ENCODE results near the gene SIRPB2.

- TF ChIP-seq CTCF (IDR thresholded peaks at IDR 0.05; ENCODE audit: insufficient read depth, low read length) (no peak), GABPA (IDR thresholded peaks at IDR 0.05; ENCODE audit: low read depth) (no peak), POLR2AphosphoS5 (IDR thresholded peaks at IDR 0.05; ENCODE audit: low read depth) (no peak)
Observed at GRCh38 chr20:1528811-1529210, 37.6 kb upstream of the SIRPB2 start.
